Body of pancreas (tissue), 4 donors: ENCODE results near the gene HOXD4. TPM values are rescaled to one million over a fixed set of nuclear protein-coding genes. Genes with fewer than 3 reads are reported as not detected.

Experiments
- ATAC-seq: fragments of 150-250 bp; one replicate; pipeline ENCODE4 v1.9.1; 2016
- DNase-seq, 4 donors: peaks; one replicate each; pipeline ENCODE4 v3.0.0-alpha.2; 2019
- H3K27ac ChIP-seq, 4 donors: fragments of 200-600 bp; sonication (generic); 1 replicate in 3 of 4; 2 replicates in 1 of 4; pipeline versions ENCODE4 v1.5.1 to v1.6.1; 2016 to 2019; ENCODE audit warnings: mild to moderate bottlenecking in 1 of 4, mixed read lengths in 1 of 4, moderate library complexity in 1 of 4
- H3K27me3 ChIP-seq, 2 donors: fragments of 200-600 bp; sonication (generic); one replicate each; pipeline ENCODE4 v1.6.0; 2016; ENCODE audit warnings: mild to moderate bottlenecking in 1 of 2
- H3K36me3 ChIP-seq, 2 donors: fragments of 200-600 bp; sonication (generic); replicated peaks in 1 of 2; 2 replicates each; pipeline ENCODE4 v1.5.1; 2016; ENCODE audit warnings: low read depth in 2 of 2; ENCODE audit not compliant: insufficient read depth in 1 of 2
- H3K4me1 ChIP-seq: fragments of 200-600 bp; sonication (generic); one replicate; pipeline ENCODE4 v1.6.0; 2016
- H3K4me3 ChIP-seq, 2 donors: fragments of 200-600 bp; sonication (generic); 1 replicate in 1 of 2; 2 replicates in 1 of 2; pipeline ENCODE4 v1.5.1; 2016 to 2019
- H3K9me3 ChIP-seq, 3 donors: fragments of 200-600 bp; sonication (generic); 1 replicate in 2 of 3; 2 replicates in 1 of 3; pipeline ENCODE4 v1.5.1; 2016
- POLR2A ChIP-seq, 3 donors: fragments of 450-650 bp; IDR thresholded peaks; one replicate each; pipeline ENCODE4 v1.6.1; 2016; ENCODE audit warnings: antibody characterized with exemption in 3 of 3, mild to moderate bottlenecking in 2 of 3
- WGBS, 2 donors: methylation state at CpG; one replicate each; pipeline ENCODE4 v1.1.5; 2017; 5-methylcytosine and 5-hydroxymethylcytosine counted together
- intact Hi-C: fragments of 100-400 bp; cut with DNase I; formaldehyde crosslinking; loops from one replicate; pipeline ENCODE4 v1.15.1; 2023
- total RNA-seq, 2 donors: library from RNA; depleted of rRNA; stranded (reverse); fragments of >200 nt; gene quantifications; one replicate each; pipeline ENCODE4 v1.1.0, GENCODE V29; 2016
- TF ChIP-seq, protein P1 (sequence below), 7 experiments: fragments of 450-650 bp in 4 of 7; fragments of 200-600 bp in 3 of 7; sonication (generic) in 3 of 7; IDR thresholded peaks; one replicate each; pipeline ENCODE4 v1.5.1; 2016 to 2019; ENCODE audit warnings: antibody characterized with exemption in 7 of 7

HOXD4 gene
- total RNA-seq, 2 donors from 2014 or later: 0.78 TPM; not detected in 1

DNA sequence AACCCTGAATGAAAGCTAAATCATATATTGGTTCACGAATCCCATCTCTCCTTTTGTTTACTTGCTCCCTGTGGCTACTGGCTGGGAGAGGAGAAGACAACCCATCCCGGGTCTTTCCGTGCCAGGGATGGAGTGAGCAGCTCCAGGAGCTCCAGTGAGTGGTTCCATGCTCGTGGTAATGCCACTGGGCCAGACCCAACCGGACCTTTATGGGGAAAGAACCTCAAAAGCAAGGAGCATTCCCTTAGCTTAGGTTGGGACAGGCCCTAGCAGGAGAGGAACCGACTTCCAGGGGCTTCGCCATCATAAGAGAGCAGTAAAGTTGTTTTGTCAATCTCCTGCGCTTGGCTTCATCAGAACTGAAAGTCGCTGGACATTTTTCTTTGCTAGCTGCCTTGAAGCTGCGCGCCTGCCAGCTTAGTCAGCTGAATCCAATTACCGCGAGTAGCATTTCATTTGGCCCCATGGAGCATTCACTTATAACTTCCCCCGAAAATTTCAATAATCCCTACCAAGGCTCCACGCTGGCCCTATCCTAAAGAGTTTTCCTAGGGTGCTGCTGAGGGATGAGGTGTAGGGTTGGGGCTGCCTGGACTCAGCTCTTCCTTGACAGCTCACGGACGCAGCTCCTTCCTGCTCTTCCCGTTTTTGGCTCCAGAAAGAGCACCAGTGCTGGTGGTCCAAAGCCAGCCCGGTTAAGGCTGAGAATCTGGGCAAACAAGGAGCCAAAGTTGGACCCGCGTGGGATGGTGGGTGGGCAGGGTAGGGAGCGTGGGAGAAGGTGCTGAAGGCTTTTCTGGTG lies 10.7 kb downstream of the HOXD4 start:
- H3K4me1 ChIP-seq: peaks cover 37% of the 10 kb centered on the region
- H3K36me3 ChIP-seq: no peaks in the 10 kb centered on the region
- H3K27me3 ChIP-seq: peaks cover 0 to 59% of the 10 kb centered on the region in 2 donors
- ATAC-seq (no peak), DNase-seq (no peak)
- no peaks in the 10 kb centered on the region for H3K9me3 ChIP-seq
- H3K27ac ChIP-seq: no peak overlapping the region
- intact Hi-C loops: no loop called here
- 4 to 11% methylated on average over 22 of the region's 22 CpGs for WGBS, 2 donors
- H3K4me3 ChIP-seq: no peak overlapping the region
- TF ChIP-seq POLR2A (IDR thresholded peaks at IDR 0.05): no peak
- TF ChIP-seq, protein P1, sequence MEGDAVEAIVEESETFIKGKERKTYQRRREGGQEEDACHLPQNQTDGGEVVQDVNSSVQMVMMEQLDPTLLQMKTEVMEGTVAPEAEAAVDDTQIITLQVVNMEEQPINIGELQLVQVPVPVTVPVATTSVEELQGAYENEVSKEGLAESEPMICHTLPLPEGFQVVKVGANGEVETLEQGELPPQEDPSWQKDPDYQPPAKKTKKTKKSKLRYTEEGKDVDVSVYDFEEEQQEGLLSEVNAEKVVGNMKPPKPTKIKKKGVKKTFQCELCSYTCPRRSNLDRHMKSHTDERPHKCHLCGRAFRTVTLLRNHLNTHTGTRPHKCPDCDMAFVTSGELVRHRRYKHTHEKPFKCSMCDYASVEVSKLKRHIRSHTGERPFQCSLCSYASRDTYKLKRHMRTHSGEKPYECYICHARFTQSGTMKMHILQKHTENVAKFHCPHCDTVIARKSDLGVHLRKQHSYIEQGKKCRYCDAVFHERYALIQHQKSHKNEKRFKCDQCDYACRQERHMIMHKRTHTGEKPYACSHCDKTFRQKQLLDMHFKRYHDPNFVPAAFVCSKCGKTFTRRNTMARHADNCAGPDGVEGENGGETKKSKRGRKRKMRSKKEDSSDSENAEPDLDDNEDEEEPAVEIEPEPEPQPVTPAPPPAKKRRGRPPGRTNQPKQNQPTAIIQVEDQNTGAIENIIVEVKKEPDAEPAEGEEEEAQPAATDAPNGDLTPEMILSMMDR (IDR thresholded peaks at IDR 0.05): no peak

DNA sequence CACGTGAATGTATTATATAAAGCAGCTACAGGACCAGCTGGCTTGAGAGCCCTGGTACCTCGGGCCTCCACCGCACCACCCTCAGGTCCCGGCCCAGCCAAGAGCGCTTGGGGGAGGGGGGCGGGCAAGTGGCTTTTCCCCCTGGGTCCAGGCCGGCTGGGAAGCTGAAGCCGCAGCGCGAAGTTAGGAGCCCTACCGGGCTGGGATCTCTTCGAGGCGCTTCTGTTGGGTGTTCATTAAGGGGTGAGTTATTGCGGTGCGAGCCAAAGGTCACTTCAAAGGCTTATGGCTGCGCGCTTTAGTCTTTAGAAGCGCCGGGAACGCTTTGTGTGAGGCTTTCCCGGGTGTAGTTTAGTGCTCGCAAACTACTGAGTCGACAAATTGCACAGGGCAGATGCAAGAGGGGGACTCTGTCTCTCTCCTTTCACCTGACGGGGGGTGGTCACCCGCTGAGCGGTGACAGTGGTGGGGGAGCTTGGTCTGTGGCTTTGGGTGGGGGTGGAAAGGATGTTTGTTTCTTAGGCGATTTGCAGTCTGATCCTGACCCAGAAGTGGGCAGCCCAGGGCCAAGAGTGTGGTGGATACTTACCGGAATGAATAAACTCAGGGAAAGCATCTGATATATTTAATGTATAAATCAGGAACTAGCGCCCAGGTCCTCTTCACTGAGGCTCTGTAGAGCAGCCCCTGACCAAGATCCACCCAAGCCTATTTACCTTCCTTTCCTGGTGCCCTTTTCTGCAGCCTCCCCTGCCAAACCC lies 11.7 kb downstream of the HOXD4 start:
- H3K27me3 ChIP-seq: peaks cover 0 to 48% of the 10 kb centered on the region in 2 donors
- intact Hi-C loops: no loop called here

DNA sequence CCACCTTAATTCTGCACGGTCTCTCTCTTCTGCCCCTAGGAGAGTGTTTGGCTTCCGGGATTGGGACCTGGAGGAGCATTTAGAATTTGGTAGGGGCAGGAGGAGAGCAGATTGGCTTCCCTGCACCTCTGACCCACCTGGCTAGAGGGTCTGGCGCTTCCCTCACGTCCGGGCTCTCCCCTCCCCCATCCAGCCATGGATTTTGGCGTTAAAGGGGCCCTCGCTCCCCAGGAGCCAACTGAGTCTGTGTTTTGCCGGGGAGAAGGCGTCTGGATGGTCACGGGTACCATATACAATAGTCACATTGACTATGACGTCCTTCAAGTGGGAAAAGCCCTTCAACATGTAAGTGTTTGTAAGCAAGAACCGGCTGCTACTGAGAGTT lies 12.3 kb downstream of the HOXD4 start:
- DNase-seq (no peak), ATAC-seq (no peak)
- no peak overlapping the region for H3K27ac ChIP-seq
- no peak overlapping the region for H3K4me3 ChIP-seq
- no peaks in the 10 kb centered on the region for H3K9me3 ChIP-seq
- H3K27me3 ChIP-seq: peaks cover 0 to 44% of the 10 kb centered on the region in 2 donors
- intact Hi-C loops: no loop called here
- TF ChIP-seq POLR2A (IDR thresholded peaks at IDR 0.05): no peak
- H3K4me1 ChIP-seq: peaks cover 30% of the 10 kb centered on the region
- no peaks in the 10 kb centered on the region for H3K36me3 ChIP-seq
- WGBS, 2 donors: 1 to 12% methylated on average over 7 to 12 of the region's 12 CpGs

More for the DNA sequence above, 11.7 kb downstream of the HOXD4 start:
- 8 to 14% methylated on average over 25 to 29 of the region's 29 CpGs for WGBS, 2 donors
- Histone ChIP-seq H3K27ac (no peak overlapping the region), H3K36me3 (no peaks in the 10 kb centered on the region), H3K4me1 (peaks cover 30% of the 10 kb centered on the region), H3K4me3 (no peak overlapping the region), H3K9me3 (no peaks in the 10 kb centered on the region)
- no peak for TF ChIP-seq POLR2A (IDR thresholded peaks at IDR 0.05)
- TF ChIP-seq, protein P1 (IDR thresholded peaks at IDR 0.05): no peak
- DNase-seq: no peak
- ATAC-seq: no peak

DNA sequence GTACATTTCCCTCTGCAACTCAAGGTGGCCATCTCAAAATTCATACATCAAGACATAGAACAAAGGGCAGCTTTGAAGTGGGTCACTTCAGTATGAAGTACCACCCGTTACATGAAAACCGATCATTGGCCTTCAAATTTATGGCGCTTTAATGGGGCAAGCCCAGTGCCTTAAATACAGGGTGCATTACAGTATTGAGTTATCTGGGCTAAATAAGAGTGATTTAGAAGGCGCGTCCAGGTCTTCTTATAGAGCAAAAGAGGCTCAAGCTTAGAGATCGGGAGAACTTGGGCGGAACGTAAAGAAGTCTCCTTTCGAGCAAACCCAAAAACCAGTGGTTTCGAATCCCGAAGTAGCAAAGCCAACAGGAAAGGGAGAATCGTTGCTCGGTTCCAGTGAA lies 12.9 kb downstream of the HOXD4 start:
- H3K27me3 ChIP-seq: peaks cover 0 to 43% of the 10 kb centered on the region in 2 donors
- H3K36me3 ChIP-seq: no peaks in the 10 kb centered on the region
- no peak overlapping the region for H3K4me3 ChIP-seq
- no peak for ATAC-seq
- no peak overlapping the region for H3K27ac ChIP-seq
- intact Hi-C loops: no loop called here
- no peaks in the 10 kb centered on the region for H3K9me3 ChIP-seq
- peaks cover 29% of the 10 kb centered on the region for H3K4me1 ChIP-seq
- TF ChIP-seq, protein P1 (IDR thresholded peaks at IDR 0.05): no peak
- WGBS, 2 donors: 13 to 19% methylated on average over 13 of the region's 13 CpGs
- DNase-seq: no peak

DNA sequence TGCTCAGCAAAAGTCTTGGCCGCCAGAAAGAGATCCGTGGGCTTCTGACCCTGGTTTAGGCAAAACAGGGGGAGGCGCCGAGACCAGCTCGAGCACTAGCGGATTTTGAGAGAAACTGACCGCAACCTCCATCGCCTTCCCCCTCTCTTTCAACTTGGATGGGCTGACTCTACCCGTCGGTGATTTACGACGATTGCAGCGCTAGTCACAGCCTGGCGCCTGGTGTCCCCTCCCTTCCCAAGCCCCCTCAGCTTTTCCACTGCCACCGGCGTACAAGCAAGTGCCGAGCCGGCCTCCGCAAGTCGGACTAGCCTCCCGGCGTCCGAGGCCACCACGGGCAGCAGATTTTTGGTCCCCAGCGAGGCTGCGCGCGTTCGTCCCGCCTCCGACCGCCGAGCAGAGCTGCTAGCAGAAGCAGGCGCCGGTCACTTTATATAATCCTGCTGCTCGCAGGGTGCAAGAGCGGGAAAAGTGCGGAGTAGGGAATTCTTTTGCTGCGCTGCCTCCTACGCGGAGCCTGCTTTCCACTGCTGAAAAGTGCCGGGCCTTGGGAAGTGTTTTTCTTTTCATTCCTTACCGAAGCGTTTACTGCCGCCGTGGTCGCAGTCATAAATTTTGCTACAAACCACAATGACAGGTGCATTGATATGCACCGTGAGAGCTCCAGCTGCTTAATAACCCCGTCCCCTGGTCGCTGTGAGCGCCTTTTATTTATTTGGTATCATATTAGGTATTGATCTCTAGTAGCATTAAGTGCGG lies 13.4 kb downstream of the HOXD4 start:
- no peak overlapping the region for H3K27ac ChIP-seq
- H3K27me3 ChIP-seq: peaks cover 0 to 38% of the 10 kb centered on the region in 2 donors
- TF ChIP-seq POLR2A (IDR thresholded peaks at IDR 0.05): no peak
- TF ChIP-seq, protein P1 (IDR thresholded peaks at IDR 0.05): no peak
- ATAC-seq (no peak), DNase-seq (no peak)
- no peaks in the 10 kb centered on the region for H3K36me3 ChIP-seq
- intact Hi-C loops: no loop called here
- H3K4me3 ChIP-seq: no peak overlapping the region
- WGBS, 2 donors: 10 to 16% methylated on average over 48 to 52 of the region's 52 CpGs
- H3K9me3 ChIP-seq: no peaks in the 10 kb centered on the region
- peaks cover 23% of the 10 kb centered on the region for H3K4me1 ChIP-seq
